K562 (cell line): ENCODE measurements around the gene GRIP1. TPM values are rescaled to one million over a fixed set of nuclear protein-coding genes. Genes with fewer than 3 reads are reported as not detected.

Experiments
- C11orf30 ChIP-seq: fragments of 450-650 bp; IDR thresholded peaks from 2 replicates; pipeline ENCODE4 v1.6.1; 2016; ENCODE audit warnings: low read depth, mild to moderate bottlenecking
- CAMTA2 ChIP-seq: fragments of 250-450 bp; sonication (Bioruptor Pico); conservative IDR thresholded peaks from 2 replicates; pipeline ENCODE4 v1.5.1; 2022
- CREM ChIP-seq: IDR thresholded peaks from 2 replicates; pipeline ENCODE4 v1.6.1; 2014; ENCODE audit warnings: antibody characterized with exemption, low read depth
- ELF4 ChIP-seq: fragments of 450-650 bp; formaldehyde crosslinking; IDR thresholded peaks from 2 replicates; pipeline ENCODE4 v1.4.0; 2022; ENCODE audit warnings: missing genetic modification characterization
- GTF3C2 ChIP-seq: IDR thresholded peaks from 3 replicates; pipeline ENCODE4 v1.6.1; 2011; ENCODE audit warnings: borderline replicate concordance, mild to moderate bottlenecking, moderate library complexity; ENCODE audit not compliant: insufficient read length; ENCODE audit errors: extremely low read depth
- HDAC1 ChIP-seq, 2 experiments: fragments of 450-650 bp; IDR thresholded peaks; 2 replicates each; pipeline ENCODE4 v1.6.1; 2016 to 2017; ENCODE audit warnings: inconsistent platforms in 1 of 2, mild to moderate bottlenecking in 1 of 2, moderate library complexity in 1 of 2
- KDM1A ChIP-seq, 2 experiments: fragments of 450-650 bp; IDR thresholded peaks; 2 replicates each; pipeline ENCODE4 v1.6.1; 2016; ENCODE audit warnings: mild to moderate bottlenecking in 2 of 2
- L3MBTL2 ChIP-seq: fragments of 450-650 bp; IDR thresholded peaks from 2 replicates; pipeline ENCODE4 v1.6.1; 2016; ENCODE audit warnings: mild to moderate bottlenecking, moderate library complexity
- MED1 ChIP-seq: sonication (generic); formaldehyde crosslinking; IDR thresholded peaks from 2 replicates; pipeline ENCODE4 v1.8.1; 2023; ENCODE audit warnings: missing genetic modification reagents, borderline replicate concordance
- NCOA2 ChIP-seq, 2 experiments: fragments of 450-650 bp; IDR thresholded peaks; 2 replicates each; pipeline ENCODE4 v1.6.1; 2018; ENCODE audit warnings: mild to moderate bottlenecking in 2 of 2, moderate library complexity in 1 of 2; ENCODE audit not compliant: partially characterized antibody in 2 of 2
- NCOA6 ChIP-seq: fragments of 450-650 bp; IDR thresholded peaks from 2 replicates; pipeline ENCODE4 v1.6.1; 2017; ENCODE audit warnings: mild to moderate bottlenecking
- NRF1 ChIP-seq, 2 experiments: fragments of 450-650 bp; IDR thresholded peaks in 1 of 2; conservative IDR thresholded peaks in 1 of 2; 2 replicates each; pipeline ENCODE4 v1.6.1; 2014; ENCODE audit warnings: mild to moderate bottlenecking in 2 of 2
- PML ChIP-seq: IDR thresholded peaks from 2 replicates; pipeline ENCODE4 v1.6.1; 2012; ENCODE audit warnings: low read length, inconsistent platforms
- PRMT5 ChIP-seq: sonication (generic); formaldehyde crosslinking; IDR thresholded peaks from 2 replicates; pipeline ENCODE4 v1.5.0; 2020; ENCODE audit warnings: missing genetic modification reagents
- PURB ChIP-seq: sonication (generic); formaldehyde crosslinking; IDR thresholded peaks from 2 replicates; pipeline ENCODE4 v1.9.0; 2021; ENCODE audit warnings: low read depth, mild to moderate bottlenecking, missing genetic modification reagents
- RAD21 ChIP-seq, 2 experiments: fragments of 250-450 bp in 1 of 2; fragments of 450-650 bp in 1 of 2; sonication (Bioruptor Pico) in 1 of 2; formaldehyde crosslinking in 1 of 2; IDR thresholded peaks in 1 of 2; conservative IDR thresholded peaks in 1 of 2; 2 replicates each; pipeline versions ENCODE4 v1.4.0 to v1.8.0; 2020 to 2022; ENCODE audit warnings: mild to moderate bottlenecking in 2 of 2, moderate library complexity in 1 of 2
- RBM39 ChIP-seq: fragments of 200-400 bp; formaldehyde crosslinking; optimal IDR thresholded peaks from 2 replicates; pipeline ENCODE3; 2018; ENCODE audit warnings: low read depth, low read length
- SMARCE1 ChIP-seq: fragments of 450-650 bp; IDR thresholded peaks from 2 replicates; pipeline ENCODE4 v1.7.1; 2016; ENCODE audit warnings: mild to moderate bottlenecking
- TBL1XR1 ChIP-seq, 2 experiments: IDR thresholded peaks; 2 replicates each; pipeline ENCODE4 v1.6.1; 2012; ENCODE audit warnings: improper control_type of control experiment in 2 of 2, low read length in 2 of 2, mild to moderate bottlenecking in 1 of 2
- THAP12 ChIP-seq: fragments of 250-450 bp; sonication (Bioruptor Pico); IDR thresholded peaks from 2 replicates; pipeline ENCODE4 v1.9.0; 2021; ENCODE audit warnings: mild to moderate bottlenecking, inconsistent platforms
- USF2 ChIP-seq: sonication (generic); formaldehyde crosslinking; IDR thresholded peaks from 2 replicates; pipeline ENCODE4 v1.5.0; 2020; ENCODE audit warnings: missing genetic modification reagents
- polyA plus RNA-seq, 8 experiments: library from polyadenylated mRNA; depleted of rRNA in 4 of 8; stranded (reverse) in 5 of 8; unstranded in 3 of 8; fragments of >200 nt; fragmentation: Nextera tagmentation in 2 of 8; fragmentation: Illumina TruSeq in 1 of 8; extraction: Ambion mirVana in 2 of 8; extraction: Trizol in 1 of 8; gene quantifications; 2 replicates each; pipeline versions ENCODE4 v1.2.1 to v1.2.3, GENCODE V29; 2011 to 2014; ENCODE audit warnings: inconsistent platforms in 1 of 8, missing spikeins in 1 of 8
- total RNA-seq, 7 experiments: library from RNA; depleted of rRNA in 6 of 7; stranded (reverse); fragments of >200 nt in 6 of 7; fragmentation: Illumina TruSeq in 2 of 7; extraction: Trizol in 2 of 7; gene quantifications; 2 replicates each; pipeline versions ENCODE4 v1.2.1 to v1.2.3, GENCODE V29; 2011 to 2021; ENCODE audit warnings: low replicate concordance in 1 of 7
- TF ChIP-seq, protein P1 (sequence below): fragments of 450-650 bp; IDR thresholded peaks from 2 replicates; pipeline ENCODE4 v1.6.1; 2016; ENCODE audit warnings: low read depth, mild to moderate bottlenecking, moderate library complexity

Gene GRIP1
- total and polyA plus RNA-seq, 9 of the 15 experiments (the other 6 are each of a cell fraction or from before 2014, with no cell fraction given): 0.28 to 1.2 (median 0.45) TPM

GRCh38 chr12:66301944-66302826 is 376.7 kb downstream of the GRIP1 start, which contains the start of gene HELB (continued):
- TF ChIP-seq, protein P1, sequence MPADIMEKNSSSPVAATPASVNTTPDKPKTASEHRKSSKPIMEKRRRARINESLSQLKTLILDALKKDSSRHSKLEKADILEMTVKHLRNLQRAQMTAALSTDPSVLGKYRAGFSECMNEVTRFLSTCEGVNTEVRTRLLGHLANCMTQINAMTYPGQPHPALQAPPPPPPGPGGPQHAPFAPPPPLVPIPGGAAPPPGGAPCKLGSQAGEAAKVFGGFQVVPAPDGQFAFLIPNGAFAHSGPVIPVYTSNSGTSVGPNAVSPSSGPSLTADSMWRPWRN: no peak
- TF ChIP-seq MED1 (CRISPR knock-in tag) (no peak), PRMT5 (no peak), ELF4 (CRISPR knock-in tag) (peak; percentile 61), TBL1XR1 (IDR thresholded peaks at IDR 0.05; ENCODE audit: low read length in 2 of 2) (no peak; a peak in 1 of 4 replicates), C11orf30 (peak; percentile 71), NRF1 (conservative IDR thresholded peaks at IDR 0.05 in 1 of 2, IDR thresholded peaks at IDR 0.05 in 1 of 2) (peak in 1 of 2 experiments; percentile 37; a peak in 2 of 4 replicates), KDM1A (IDR thresholded peaks at IDR 0.05) (peak; percentile 28 to 54), USF2 (CRISPR knock-in tag) (no peak), CAMTA2 (CRISPR knock-in tag) (no peak), CREM (peak; percentile 30; the same call in 1 of the 2 replicates), RAD21 (CRISPR knock-in tag; conservative IDR thresholded peaks at IDR 0.05 in 1 of 2, IDR thresholded peaks at IDR 0.05 in 1 of 2) (no peak), RBM39 (no peak), PML (peak; percentile 66; the same call in 1 of the 2 replicates), L3MBTL2 (peak; percentile 70; the same call in 1 of the 2 replicates), THAP12 (CRISPR knock-in tag) (peak; percentile 71; the same call in 1 of the 2 replicates), PURB (CRISPR knock-in tag) (no peak), GTF3C2 (no peak), NCOA6 (peak; percentile 36; the same call in 1 of the 2 replicates), HDAC1 (IDR thresholded peaks at IDR 0.05) (peak in 1 of 2 experiments; percentile 86; a peak in 2 of 4 replicates), NCOA2 (IDR thresholded peaks at IDR 0.05; ENCODE audit: partially characterized antibody in 2 of 2) (no peak), SMARCE1 (peak; percentile 24; the same call in 1 of the 2 replicates)
